ENCODE results near the gene CAPN14.

DNA sequence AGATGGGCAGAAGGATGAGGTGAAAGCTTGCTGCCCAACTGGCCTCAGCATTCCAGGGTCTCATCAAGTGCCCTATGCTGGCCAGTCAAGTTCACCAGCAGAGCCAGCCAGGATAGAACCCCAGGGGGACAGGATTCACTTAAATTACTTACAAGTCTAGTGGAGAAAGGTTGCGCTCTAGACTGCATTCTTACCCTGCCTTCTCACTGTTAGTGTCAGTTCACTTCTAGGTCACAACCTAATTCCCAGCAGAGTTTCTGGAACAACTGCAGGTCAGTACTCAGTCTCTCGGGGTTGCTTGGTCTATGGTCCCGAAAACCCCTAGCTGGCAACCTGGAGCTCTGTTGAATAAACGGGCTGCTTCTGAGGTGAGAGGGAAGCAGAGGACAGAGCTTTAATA, 46.2 kb downstream of the CAPN14 start:
- TF ChIP-seq POLR2A (IDR thresholded peaks at IDR 0.05; ENCODE audit: low read depth, low read length) (no peak), TAF1 (IDR thresholded peaks at IDR 0.05; ENCODE audit: borderline replicate concordance, low read depth, low read length) (no peak)

Measured in GM12892 (cell line).